NCI-H2107 treated with DMSO at 0.1 percent for 48 hours (cell line): Measurements from ENCODE around the gene SSTR5.

Experiments used
- DNase-seq: peaks from one replicate; lab custom pipeline; 2025; ENCODE audit not compliant: unreplicated experiment; lab: John Stamatoyannopoulos, UW

Gene SSTR5

DNA sequence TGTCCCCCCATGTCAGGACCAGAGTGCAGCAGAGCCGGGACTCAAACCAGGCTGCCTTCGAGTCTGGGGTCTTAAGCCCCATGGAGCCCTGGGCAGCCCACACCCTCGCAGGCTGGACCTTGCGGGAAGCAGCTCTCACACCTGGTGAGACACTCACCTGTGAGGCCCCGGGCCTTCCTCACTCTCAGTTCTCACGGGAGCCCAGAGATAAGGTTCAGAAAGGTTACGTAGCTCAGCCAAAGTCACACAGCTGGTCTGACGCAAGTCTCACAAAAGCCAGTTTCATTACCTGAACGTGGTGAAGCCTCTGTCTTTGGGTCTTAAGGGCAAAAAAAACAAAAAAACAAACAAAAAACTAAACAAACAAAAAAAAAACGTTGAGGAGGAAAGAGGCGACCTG is 32.8 kb upstream of the SSTR5 start:
- DNase-seq, result no peak

DNA sequence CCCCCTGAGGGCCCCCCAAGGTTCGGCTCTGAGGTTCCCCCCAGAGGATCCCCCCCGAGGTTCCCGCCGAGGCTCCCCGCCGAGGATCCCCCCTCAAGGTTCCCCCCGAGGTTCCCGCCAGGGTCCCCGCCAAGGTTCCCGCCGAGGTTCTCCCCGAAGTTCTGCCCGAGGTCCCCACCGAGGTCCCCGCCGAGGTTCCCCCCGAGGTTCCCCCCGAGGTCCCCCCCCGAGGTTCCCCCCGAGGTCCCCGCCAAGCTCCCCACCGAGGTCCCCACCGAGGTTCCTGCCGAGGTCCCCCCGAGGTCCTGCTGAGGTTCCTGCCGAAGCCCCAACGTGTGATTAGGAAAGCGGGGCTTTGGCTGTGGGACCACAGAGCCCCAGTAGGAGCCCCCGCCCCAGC is 32.2 kb upstream of the SSTR5 start:
- no peak for DNase-seq

DNA sequence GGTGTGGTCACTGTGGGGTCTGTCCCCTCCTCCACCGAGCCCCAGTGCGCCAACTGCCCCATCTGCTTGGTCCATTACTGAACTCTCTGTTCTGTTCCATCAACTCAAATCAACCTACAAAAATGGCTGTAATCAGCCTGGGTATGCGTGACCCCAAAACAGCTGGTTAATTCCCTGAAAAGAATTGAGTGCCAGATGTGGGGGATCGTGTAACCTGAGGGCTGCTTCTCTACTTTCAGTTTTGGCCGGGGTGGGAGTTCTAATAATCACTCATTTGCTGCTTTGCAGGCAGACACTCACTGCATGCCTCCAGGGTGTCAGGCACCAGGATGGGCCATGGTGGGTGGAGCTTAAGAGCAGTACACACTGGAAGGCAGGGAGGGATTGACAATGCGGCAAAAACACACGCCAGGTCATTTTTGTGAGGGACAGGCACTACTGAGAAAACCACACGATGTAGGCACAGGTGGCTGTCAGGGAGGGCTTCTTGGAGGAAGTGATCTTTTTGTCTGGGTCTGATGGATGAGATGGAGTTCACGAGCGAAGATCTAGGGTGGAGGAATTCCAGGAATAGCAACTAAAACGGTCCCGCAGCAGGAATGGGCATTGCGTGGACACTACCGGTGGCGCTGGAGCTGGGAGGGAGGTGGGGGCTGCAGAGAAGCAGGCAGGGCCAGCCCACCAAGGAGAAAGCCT is 30.4 kb upstream of the SSTR5 start:
- DNase-seq, result no peak

DNA sequence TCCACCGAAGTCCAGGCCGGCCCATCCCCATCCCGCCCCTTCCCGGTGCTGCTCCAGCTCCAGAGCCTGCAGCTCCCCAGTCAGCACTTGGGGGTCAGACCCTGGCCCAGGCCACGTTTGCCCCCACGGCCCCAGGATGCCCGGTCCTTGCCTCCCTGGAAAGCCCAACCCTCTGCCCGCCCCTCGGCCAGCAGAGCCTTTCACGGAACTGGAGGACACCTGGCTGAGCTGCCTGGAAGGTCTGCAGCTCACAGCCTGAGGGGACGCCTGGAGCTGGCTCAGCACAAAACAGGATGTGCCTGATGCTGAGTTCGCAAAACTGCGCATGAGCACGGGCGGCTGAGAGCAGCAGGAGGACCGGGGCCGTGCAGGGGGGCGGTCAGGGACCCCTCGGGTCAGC is 29.7 kb upstream of the SSTR5 start:
- DNase-seq, result no peak

DNA sequence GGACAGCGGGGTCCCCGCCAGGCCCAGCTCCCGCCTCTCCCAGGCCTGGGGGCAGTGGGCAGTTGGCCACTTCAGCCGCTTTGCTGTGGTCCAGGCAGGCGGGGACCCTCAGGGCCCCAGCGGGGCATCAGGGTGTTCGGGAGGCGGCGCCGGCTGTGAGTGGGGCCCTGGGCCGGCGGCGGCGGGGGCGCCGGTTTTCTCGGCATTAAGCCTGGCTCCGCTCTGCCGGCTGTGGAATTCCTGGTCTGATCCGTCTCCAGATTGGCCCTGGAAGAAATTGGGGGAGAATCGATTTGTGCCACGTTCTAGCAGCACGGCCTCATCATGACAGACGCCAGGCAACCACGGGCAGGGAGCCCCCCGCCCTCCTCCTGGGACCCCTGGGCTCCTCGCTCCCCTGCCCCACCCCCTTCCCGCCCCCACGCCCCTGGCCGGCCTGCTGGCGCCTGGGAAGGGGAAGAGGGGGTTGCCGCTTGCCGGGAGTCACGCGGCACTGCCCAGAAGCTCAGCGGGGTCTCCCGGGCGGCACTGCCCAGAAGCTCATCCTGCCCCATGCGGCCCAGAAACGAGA is 28.6 kb upstream of the SSTR5 start:
- no peak for DNase-seq

DNA sequence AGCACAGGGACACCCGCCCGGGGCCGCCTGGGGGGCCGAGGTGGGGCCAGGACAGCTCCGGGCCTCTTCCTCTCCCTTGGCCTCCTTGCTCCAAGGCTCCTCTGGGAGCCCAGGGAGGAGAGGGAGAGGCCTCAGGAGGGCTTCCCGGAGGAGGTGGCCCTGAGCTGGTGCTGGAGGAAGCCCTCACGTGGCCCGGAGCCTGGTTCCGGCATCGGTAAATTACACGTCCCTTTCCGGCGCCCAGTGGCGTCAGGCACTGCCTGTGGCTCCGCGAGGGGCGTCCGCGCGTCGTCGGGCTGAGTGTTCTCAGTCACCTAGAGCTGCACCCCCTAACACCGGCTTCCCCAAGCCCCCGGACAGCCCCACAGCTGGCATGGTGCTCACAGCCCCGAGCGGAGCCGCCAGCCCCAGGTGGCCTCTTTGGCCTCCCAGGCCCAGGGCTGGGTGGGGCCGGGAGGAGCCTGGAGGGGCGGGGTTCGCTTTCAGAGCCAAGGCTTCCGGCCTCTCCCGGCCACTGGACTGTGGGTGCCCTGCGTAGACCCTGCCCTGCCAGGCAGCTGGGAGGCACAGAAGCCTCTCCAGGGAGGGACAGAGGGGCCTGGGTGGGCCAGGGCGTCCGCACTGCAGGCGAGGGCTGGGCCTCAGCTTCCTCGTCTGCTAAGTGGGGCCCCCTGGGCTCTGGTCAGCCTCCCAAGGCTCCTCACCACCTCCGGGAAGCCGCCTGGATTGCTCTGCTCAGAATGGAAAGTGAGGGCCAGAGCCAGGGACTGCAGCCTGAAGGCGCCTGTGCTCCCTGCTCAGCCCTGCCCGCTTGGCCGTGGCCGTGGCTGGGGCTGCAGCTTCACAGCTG is 27.9 kb upstream of the SSTR5 start:
- DNase-seq, result no peak

DNA sequence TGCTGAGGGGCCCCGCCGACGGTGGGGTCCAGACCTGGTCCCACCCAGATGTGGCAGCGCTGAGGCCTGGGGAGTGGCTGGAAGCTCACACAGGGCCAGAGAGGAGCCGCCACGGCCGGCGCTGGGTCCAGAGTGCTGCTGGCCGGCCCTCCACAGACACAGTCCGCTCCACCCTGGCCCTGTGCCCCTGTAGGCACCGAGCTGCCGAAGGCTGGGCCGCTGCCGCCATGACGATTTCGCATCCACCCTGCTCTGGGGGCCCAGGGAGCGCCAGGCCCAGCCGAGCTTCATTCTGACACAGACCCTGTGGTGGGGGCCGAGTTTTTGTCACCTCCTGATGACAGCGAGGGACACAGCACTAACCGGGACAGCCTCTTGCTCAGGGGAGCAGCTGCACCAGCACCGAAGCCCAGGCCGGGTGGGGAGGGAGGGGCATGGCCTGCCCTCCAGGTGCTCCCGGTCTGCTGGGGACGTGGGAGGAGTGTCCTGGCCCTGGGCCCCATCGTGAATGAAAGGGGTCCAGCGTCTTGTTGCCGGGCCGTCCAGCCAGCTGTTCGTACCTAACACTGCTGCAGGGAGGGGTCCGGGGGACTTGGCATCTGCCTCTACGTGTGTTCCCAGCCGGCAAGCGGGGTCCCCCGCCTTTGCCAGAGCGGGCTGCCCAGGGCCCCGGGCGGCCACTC is 27.1 kb upstream of the SSTR5 start:
- DNase-seq, result no peak

DNA sequence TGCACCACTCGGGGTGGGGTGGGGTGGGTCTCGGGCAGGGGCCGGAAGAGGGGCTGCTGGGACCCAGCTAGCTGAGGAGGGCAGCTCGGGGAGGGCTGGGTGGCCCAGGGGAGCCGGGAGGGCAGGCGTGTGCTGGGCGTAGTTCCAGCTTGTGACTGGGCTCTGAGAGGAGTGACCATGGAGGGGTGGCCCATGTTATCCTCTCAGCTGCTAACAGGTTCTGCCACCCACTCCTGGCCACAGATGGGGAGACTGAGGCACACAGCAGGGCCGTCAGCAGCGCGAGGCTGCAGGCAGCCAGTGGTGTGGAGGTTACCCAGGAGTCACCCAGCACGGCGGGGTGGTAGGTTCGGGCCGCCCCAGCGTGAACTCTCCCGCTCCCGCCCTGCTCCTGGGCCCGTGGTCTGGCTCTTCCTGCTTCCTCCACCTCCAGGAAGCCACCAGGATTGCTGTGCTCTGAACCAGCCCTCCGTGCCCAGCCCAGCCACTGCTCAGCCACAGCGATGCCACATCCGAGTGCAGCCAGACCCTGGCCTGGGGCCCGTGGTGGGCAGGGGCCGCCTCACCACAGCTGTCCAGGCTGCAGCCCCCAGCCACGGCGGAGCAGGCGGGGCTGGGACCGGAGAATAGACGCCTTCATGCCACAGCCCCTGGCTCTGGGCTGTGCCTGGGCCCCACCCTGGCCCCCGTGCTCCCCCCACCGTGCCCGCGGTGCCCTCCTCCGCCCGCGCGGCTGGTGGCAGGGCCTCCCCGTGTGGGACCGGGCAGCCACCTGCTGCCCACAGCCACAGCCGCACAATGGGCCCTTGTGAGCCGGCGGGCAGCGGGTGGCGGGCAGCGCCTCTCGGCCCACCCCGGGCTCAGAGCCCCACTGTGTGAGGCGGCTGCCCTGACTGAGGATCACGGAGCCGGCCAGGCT is 26.3 kb upstream of the SSTR5 start:
- no peak for DNase-seq

DNA sequence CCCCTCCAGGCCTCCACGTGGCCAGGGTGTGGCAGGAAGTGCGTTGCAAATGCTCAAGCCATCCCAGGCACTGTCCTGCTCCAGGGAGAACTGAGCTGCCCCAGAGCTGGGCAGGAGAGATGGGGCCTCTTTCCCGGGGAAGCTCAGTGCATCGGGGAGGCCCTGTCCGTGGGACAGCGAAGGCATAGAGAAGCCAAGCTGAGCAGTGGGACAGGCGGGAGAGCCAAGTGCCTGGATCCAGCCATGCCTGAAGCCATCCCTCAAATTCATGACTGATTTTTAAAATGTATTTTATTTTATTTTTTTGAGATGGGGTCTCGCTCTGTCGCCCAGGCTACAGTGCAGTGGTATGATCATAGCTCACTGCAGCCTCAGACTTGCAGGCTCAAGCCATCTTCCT is 25.4 kb upstream of the SSTR5 start:
- DNase-seq, result no peak

DNA sequence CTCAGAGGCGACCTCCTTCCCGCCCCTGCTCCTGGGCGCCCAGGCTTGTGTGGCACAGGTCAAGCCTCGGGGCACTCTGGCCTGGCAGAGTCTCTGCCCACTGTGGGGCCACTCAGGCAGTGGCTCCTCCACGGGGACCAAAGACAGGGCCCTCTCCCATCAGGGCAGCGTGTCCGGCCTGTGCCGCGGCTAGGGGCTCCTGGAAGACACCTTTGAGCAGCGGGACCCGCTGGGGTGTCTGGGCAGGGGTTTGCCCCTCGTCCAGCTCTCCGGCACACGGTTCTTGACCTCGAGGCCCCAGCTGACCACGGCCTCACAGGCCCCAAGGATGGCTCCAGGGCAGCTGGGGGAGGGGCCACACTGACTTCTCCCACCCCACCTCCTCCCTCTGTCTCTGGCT is 24.7 kb upstream of the SSTR5 start:
- DNase-seq, result no peak

DNA sequence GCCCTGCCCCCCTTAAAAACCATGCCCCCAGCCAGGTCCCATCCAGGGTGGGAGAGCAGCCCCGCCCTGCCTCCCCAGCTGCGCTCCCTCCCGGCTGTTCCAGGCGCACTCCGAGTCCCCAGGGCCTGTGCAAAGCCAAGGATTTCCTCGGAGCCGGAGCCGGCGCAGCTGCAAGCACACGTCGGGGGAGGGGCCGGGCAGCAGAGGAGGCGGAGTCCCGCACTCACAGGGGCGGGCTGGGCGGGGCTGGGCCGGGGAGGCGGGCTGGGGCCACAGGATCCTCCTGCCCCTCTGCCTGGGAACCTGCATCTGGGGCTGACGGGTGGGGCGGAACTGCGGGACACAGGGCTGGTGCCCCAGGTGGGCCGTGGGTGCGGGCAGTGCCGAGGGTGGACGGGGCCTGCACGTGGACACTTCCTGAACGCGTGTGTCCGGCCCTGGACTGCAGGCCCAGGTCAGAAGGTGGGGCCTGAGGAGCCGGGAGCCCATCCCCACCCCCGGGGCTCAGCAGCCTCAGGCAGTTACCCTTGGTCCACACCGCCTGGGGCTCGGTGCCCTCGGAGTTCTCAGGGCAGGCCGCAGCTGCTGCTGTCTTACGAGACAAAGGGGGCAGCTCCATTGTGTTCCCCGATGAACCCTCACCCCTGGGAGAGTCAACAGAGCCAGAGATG is 24.0 kb upstream of the SSTR5 start:
- DNase-seq, result peak; percentile 12

DNA sequence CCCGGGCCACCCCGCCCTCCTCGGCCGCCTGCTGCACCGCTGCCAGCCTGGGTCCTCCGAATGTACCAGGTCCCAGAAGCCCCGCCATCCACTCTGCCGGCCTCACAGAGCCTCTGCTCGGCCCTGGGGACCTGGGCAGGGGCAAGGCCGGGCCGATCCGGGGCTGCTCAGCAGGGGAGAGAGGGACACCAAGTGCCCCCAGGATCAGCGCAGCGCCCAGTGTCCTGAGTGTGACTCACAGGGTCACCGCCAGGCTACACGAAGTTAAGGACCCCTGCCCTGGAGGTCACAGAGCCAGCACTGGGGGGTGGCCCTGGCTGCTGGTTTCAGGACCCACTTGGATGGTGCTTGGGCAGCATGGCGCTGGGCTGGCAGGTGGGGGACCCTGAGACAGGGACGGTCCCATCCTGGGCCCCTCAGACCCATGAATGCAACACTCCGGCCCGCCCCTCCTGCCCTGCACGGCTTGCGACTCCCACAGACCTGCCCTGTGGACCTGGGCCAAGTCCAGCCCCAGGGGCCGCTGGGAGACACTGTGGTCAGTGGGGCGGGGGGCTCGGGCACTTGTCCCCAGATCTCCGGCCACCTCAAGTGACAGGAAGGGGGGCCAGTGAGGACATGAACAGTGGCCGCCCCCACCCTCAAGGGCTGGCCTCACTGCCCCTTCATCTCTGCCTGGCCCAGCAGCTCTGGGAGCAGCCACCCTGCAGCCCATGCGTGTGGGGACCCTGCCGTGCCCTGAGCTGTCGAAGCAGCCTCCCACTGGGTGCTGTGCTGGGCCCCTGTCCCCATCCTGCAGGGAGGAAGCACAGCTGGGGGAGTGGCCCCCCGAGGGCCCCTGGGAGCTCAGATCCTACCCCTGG is 23.2 kb upstream of the SSTR5 start:
- DNase-seq, result no peak

DNA sequence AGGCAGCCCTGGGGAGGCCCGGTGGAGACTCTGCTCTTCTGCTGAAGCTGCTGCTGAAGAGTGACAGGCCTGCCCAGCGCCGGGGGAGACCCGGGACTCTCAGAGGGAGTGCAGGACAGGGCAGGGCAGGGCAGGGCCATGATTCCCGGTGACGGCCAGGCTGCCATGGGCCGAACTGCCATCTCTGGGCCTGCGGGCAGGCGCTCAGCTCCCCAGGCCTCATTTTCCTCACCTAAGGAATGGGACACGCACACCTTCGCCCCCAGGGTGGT is 22.6 kb upstream of the SSTR5 start:
- no peak for DNase-seq

DNA sequence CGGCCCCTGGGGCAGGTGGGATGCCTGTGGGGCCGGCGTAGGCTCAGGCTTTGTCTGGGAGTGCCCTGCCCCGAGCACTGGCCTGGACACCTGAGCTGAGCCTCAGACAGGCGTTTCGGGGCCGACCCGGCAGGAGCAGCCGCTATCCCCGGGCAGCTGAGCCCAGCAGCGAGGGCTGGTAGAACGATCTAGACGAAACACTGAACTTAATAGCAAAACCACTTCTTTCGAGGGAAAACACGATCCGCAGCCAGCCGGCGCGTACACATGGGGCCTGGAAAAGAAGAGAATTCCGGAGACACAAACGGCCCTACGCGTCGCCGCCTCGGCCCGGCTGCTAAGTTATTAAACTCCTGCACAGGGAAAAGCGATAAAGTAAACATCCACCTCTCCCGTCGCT is 22.0 kb upstream of the SSTR5 start:
- no peak for DNase-seq

DNA sequence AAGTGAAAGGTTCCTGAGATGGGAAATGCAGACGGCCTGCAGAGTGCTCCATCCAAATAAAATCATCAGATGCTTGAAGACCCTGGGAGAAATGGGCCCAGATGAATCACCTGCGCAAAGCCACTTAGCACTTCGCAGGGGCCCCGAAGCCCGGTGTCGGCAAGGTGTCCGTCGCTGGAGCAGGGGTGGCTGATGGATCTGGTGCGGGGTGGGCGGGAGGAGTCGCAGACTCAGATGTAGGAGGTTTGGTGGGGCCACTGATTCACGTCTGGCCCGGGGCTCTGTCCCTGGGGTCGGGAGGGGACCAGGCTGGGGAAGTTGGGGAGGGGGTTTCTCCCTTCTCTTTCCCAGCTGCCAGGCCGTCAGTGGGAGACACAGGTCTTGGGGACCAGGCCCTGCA is 21.6 kb upstream of the SSTR5 start:
- DNase-seq, result no peak

DNA sequence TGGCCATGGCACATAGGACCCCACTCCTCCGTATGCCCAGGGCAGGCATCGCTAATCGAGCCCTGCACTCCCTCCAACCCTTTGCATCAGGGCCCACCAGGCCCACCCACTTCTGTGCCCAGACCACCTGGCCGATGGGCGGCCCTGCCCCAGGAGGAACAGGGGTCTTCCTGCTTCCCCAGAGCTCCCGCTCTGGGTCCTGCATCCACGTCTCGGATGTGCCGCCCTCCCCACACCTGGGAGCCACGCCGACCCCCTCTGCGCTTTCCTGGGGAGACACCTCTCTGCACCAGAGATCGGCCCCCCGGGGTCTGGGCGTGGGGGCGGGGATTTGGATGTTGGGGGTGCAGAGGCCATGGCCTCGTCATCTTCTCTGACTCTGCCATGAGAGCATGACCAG is 21.1 kb upstream of the SSTR5 start:
- no peak for DNase-seq

DNA sequence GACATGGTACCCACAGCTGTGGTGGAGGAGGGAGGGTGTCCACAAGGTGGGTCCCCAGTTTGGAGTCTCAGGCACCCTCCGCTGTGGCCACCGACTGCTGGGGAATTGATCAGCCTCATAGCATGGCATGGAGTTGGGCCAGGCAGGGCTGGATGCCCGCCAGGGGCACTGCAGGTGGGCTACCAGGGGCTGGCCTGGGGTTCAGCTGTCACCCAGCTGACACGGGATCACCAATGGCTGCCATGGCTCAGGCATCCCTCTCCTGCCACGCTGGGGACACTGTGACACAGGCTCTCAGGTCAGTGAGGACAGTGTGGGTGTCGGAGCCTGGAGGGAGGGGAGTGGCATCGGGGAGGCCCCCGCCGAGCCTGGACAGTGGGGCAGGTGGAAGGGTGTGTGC is 19.8 kb upstream of the SSTR5 start:
- DNase-seq, result no peak

DNA sequence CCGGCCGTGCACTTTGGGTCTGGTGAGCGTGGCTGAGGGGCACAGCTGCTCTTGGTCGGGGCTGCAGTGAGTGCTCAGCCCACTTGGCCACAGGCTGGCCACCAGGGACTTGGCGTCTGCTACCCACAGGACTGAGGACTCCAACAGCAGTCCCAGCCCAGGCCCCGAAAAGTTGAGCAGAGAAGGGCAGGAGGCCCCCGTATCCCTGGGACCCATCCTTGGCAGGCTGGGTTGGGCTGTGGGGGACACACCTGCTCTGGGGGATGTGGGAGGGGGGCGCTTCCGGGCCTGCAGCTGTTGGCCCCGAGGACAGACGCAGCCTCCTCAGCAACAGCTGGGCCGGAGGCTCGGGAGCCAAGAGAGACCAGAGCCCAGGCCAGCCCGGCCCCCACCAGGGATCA is 19.4 kb upstream of the SSTR5 start:
- DNase-seq, result no peak

DNA sequence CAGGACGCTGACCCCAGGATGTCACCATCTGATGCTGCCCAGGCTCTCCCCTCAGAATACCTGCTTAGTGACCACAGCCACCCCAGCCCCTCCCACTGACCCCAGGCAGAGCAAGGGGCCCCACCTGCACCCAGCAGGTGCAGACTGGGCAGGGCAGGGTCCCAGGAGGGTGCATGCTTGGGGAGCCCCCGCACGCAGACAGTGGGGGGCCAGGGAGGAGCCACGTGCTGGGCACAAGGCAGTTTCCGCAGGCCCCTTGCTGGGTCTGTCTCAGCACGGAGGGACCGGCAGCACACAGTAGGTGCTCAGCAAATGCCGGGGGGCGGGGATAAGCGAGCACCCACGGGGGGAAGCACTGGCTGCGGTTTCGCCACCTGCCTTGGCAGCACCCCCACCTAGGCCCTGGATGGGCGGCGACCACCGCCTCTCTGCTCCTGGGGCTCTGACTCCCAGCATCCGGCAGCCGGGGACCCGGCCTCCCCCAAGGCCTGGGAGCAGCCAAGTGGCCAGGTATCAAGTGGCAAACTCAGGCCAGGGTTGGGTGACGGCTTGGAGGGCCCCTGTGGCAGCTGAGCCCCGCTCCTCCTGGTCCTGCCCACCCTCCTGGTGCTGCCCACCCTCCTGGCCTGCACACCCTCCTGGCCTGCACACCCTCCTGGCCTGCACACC is 18.7 kb upstream of the SSTR5 start:
- DNase-seq, result no peak
